ENCODE measurements around the gene BEST2. TPM values are rescaled to one million over a fixed set of nuclear protein-coding genes. Genes with fewer than 3 reads are reported as not detected.
"Not testable (repeated sequence)": the region's sequence is repeated elsewhere in the genome, so short reads cannot be mapped to it uniquely, and the experiment has no call there.

Gene BEST2
- polyA plus RNA-seq, 2 donors = 0.06 TPM

DNA sequence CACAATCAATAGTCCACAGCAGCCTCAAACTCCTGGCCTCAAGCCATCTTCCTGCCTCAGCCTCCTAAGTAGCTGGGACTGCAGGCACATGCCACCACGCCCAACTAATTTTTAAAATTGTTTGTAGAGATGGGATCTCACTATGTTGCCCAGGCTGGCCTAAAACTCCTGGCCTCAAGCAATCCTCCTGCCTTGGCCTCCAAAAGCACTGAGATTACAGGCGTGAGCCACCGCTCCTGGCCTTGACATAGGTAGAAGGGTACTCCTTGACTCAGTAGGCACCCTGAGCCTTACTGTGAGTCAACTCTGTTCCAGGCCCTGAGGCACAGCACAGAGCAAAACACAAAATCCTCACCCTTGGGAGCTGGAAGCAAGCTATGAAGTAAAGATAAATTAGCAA is 35.7 kb upstream of the BEST2 start:
- Histone ChIP-seq H3K27me3 (ENCODE audit: control insufficient read depth in 1 of 2, insufficient read depth in 2 of 2, low read length in 2 of 2) (no peaks in the 10 kb centered on the region), H3K4me3 (ENCODE audit: low read depth in 1 of 2, low read length in 2 of 2) (no peak overlapping the region), H3K27ac (ENCODE audit: low read depth in 2 of 2, low read length in 1 of 2) (no peak overlapping the region), H3K36me3 (ENCODE audit: control insufficient read depth in 2 of 2, insufficient read depth in 2 of 2, low read length in 1 of 2) (peaks cover 14 to 37% of the 10 kb centered on the region in 2 donors), H3K4me1 (ENCODE audit: control insufficient read depth in 2 of 2, insufficient read depth in 2 of 2, low read length in 1 of 2) (peaks cover 0 to 7% of the 10 kb centered on the region in 2 donors), H3K9me3 (ENCODE audit: control insufficient read depth in 2 of 2, insufficient read depth in 1 of 2, low read depth in 1 of 2, low read length in 1 of 2) (no peaks in the 10 kb centered on the region)
- WGBS, 2 donors = 96 to 99% methylated on average over 3 of the region's 3 CpGs

DNA sequence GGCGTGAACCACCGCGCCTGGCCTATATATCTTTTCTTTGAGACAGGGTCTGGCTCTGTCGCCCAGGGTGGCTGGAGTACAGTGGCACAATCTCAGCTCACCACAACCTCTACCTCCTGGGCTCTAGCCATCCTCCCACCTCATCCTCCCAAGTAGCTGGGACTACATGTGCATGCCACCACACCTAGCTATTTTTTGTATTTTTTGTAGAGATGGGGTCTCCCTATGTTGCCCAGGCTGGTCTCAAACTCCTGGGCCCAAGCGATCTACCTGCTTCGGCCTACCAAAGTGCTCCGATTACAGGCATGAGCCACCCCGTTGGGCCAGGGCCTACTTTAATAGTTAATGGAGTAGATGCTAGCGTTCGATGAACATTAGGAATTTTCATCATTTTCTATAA is 31.3 kb upstream of the BEST2 start:
- WGBS, 2 donors = 80 to 91% methylated on average over 10 of the region's 10 CpGs
- no peaks in the 10 kb centered on the region for H3K27me3 ChIP-seq (ENCODE audit: control insufficient read depth in 1 of 2, insufficient read depth in 2 of 2, low read length in 2 of 2)
- H3K27ac ChIP-seq (ENCODE audit: low read depth in 2 of 2, low read length in 1 of 2) = no peak overlapping the region
- H3K9me3 ChIP-seq (ENCODE audit: control insufficient read depth in 2 of 2, insufficient read depth in 1 of 2, low read depth in 1 of 2, low read length in 1 of 2) = no peaks in the 10 kb centered on the region
- peaks cover 0 to 8% of the 10 kb centered on the region in 2 donors for H3K4me1 ChIP-seq (ENCODE audit: control insufficient read depth in 2 of 2, insufficient read depth in 2 of 2, low read length in 1 of 2)
- no peak overlapping the region for H3K4me3 ChIP-seq (ENCODE audit: low read depth in 1 of 2, low read length in 2 of 2)
- H3K36me3 ChIP-seq (ENCODE audit: control insufficient read depth in 2 of 2, insufficient read depth in 2 of 2, low read length in 1 of 2) = peaks cover 0 to 15% of the 10 kb centered on the region in 2 donors

DNA sequence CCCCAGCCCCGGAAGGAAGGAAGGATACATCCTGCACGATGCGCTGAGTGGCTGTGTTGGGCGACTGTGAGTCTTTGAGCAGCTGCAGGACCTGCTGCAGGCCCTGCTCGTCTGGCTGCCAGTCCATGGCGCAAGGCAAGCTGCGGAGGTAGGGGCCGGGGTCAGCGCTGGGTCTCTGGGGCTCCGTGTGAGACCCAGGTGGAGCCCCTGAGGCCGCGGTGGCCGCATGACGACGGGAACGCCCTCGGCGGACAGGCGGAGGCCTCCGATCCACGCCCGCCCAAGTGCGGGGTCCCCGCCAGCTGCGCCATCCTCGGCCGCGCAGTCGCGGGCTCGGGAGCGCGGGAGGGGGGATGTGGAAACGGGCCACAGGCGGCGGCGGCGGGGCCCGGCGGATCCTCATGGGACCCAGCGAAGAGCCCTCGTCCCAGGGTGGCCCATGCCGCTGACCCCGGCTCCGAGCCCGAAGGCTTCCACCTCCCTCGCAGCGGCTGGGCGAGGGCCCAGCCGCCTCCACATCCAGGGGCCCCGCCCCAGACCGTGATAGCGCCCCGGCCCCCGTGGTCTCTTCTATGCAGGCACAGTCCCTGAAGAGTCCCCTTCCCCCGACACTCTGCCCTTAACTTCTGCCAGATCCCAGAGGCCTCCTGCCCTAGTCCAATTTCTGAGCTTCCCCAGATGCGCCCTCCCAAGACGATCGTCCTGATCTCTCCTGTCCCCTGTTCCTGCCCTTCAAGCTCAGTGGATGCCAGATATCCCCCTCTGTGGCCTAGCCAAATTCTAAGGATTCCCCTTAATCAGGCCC is 30.5 kb upstream of the BEST2 start:
- no peaks in the 10 kb centered on the region for H3K27me3 ChIP-seq (ENCODE audit: control insufficient read depth in 1 of 2, insufficient read depth in 2 of 2, low read length in 2 of 2)
- 3 to 5% methylated on average over 45 to 59 of the region's 59 CpGs for WGBS, 2 donors
- no peaks in the 10 kb centered on the region for H3K9me3 ChIP-seq (ENCODE audit: control insufficient read depth in 2 of 2, insufficient read depth in 1 of 2, low read depth in 1 of 2, low read length in 1 of 2)
- peaks cover 0 to 11% of the 10 kb centered on the region in 2 donors for H3K36me3 ChIP-seq (ENCODE audit: control insufficient read depth in 2 of 2, insufficient read depth in 2 of 2, low read length in 1 of 2)
- H3K4me3 ChIP-seq (ENCODE audit: low read depth in 1 of 2, low read length in 2 of 2) = peak overlapping the region; percentile 63 to 83
- peaks cover 0 to 8% of the 10 kb centered on the region in 2 donors for H3K4me1 ChIP-seq (ENCODE audit: control insufficient read depth in 2 of 2, insufficient read depth in 2 of 2, low read length in 1 of 2)
- H3K27ac ChIP-seq (ENCODE audit: low read depth in 2 of 2, low read length in 1 of 2) = peak overlapping the region; percentile 93 to 98

DNA sequence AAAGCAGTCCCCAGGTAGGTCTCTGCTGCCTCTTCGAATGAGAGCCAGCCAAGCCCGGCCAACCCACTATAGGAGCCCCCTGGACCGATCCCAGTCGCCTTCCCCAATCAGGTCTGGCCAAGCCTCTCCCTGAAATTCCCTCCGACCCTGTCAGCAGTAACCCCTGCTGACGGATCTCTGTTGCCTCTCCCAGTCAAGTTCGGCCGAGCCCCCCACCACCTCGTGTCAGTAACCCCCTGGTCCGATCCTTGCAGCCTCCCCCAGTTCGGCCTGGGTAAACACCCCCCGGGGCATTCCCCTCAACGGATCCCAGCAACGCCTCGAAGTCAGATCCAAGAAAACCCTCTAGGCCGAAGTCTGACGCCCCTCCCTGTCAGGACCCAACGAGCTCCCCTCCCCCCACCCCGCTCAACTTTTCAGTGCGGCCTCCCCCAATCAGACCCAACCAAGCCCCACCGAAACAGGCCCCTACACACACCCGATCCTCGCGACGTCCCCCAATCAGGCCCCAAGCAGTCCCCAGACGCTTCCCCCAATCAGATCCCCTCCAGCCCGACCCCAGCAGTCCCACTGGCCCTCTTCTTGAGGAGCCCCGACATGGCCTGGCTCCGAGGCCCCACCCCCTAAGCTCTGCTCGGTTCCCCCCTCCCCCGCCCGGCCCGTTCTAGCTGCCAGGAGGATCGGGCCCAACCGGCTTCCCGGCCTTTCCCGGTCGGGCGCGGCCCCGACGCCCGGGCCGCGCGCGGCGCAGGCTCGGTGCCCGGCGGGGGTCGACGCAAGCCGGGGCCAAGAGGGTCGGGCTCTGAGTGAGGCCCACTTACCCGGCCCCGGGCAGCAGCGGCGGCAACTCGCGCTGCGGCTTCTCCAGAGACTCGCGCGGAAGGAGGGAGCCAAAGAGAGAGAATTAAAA is 29.7 kb upstream of the BEST2 start:
- Histone ChIP-seq H3K4me3 (ENCODE audit: low read depth in 1 of 2, low read length in 2 of 2) (peak overlapping the region; percentile 63 to 83), H3K4me1 (ENCODE audit: control insufficient read depth in 2 of 2, insufficient read depth in 2 of 2, low read length in 1 of 2) (peaks cover 0 to 8% of the 10 kb centered on the region in 2 donors), H3K27ac (ENCODE audit: low read depth in 2 of 2, low read length in 1 of 2) (peak overlapping the region; percentile 93 to 98), H3K27me3 (ENCODE audit: control insufficient read depth in 1 of 2, insufficient read depth in 2 of 2, low read length in 2 of 2) (no peaks in the 10 kb centered on the region), H3K36me3 (ENCODE audit: control insufficient read depth in 2 of 2, insufficient read depth in 2 of 2, low read length in 1 of 2) (peaks cover 0 to 8% of the 10 kb centered on the region in 2 donors), H3K9me3 (ENCODE audit: control insufficient read depth in 2 of 2, insufficient read depth in 1 of 2, low read depth in 1 of 2, low read length in 1 of 2) (no peaks in the 10 kb centered on the region)
- 1% methylated on average over 60 to 65 of the region's 65 CpGs for WGBS, 2 donors

DNA sequence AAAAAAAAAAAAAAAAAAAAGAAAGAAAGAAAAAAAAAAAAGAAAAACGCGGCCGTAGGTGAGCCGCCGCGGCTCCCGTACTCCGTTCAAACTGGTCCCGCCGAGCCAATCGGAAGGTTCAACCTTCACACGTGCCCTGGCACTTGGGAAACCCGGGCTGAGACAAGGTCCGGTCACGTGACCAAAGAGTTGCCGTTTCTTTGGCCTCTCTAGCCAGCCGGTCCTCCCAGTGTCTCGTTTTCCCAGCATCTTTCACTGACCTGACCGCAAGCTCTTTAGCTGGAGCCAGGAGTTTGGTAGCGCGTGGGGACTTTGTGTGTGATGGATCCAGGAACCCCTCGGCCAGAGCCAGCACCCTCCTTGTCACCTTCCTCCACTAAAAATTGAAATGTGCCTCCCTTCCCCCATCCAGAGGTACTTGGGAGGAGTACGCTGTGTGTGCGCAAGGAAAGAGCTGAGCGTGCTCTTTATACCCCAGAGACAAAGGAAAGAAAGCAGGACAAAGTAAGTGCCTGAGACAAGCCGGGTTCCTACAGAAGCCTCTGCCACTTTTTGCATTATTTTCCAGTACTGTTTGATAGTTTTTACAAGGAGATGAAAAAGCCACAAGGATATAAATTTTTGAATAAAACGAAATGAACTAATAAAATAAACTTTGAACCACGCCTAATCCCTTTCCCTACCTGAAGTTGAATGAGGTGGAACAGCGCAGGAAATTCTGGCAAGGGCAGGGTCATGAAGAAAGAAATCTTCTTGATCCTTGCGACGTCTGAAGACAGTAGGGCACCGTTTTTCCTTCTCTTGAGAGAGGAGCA is 28.8 kb upstream of the BEST2 start:
- Histone ChIP-seq H3K4me3 (ENCODE audit: low read depth in 1 of 2, low read length in 2 of 2) (peak overlapping the region; percentile 63 to 83), H3K27ac (ENCODE audit: low read depth in 2 of 2, low read length in 1 of 2) (peak overlapping the region; percentile 93 to 98), H3K36me3 (ENCODE audit: control insufficient read depth in 2 of 2, insufficient read depth in 2 of 2, low read length in 1 of 2) (peaks cover 0 to 10% of the 10 kb centered on the region in 2 donors), H3K4me1 (ENCODE audit: control insufficient read depth in 2 of 2, insufficient read depth in 2 of 2, low read length in 1 of 2) (peaks cover 0 to 8% of the 10 kb centered on the region in 2 donors), H3K9me3 (ENCODE audit: control insufficient read depth in 2 of 2, insufficient read depth in 1 of 2, low read depth in 1 of 2, low read length in 1 of 2) (no peaks in the 10 kb centered on the region), H3K27me3 (ENCODE audit: control insufficient read depth in 1 of 2, insufficient read depth in 2 of 2, low read length in 2 of 2) (no peaks in the 10 kb centered on the region)
- WGBS, 2 donors = 1% methylated on average over 29 to 32 of the region's 32 CpGs

DNA sequence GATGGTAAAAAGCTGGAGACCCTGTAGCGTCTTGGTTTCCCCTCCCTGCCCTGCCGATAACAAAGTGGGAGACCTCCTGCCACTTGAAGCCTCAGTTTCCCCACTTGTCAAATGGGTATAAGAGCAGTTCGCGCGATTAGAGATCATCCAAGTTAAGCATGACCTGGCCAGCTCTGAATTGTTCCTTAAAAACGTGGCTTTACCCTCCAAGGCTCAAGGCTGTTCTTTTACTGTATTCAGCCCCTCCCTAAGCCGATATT is 28.3 kb upstream of the BEST2 start:
- Histone ChIP-seq H3K27ac (ENCODE audit: low read depth in 2 of 2, low read length in 1 of 2) (peak overlapping the region; percentile 71 to 98), H3K36me3 (ENCODE audit: control insufficient read depth in 2 of 2, insufficient read depth in 2 of 2, low read length in 1 of 2) (peaks cover 0 to 12% of the 10 kb centered on the region in 2 donors), H3K4me3 (ENCODE audit: low read depth in 1 of 2, low read length in 2 of 2) (peak overlapping the region; percentile 51 to 83), H3K9me3 (ENCODE audit: control insufficient read depth in 2 of 2, insufficient read depth in 1 of 2, low read depth in 1 of 2, low read length in 1 of 2) (no peaks in the 10 kb centered on the region), H3K4me1 (ENCODE audit: control insufficient read depth in 2 of 2, insufficient read depth in 2 of 2, low read length in 1 of 2) (peaks cover 0 to 8% of the 10 kb centered on the region in 2 donors), H3K27me3 (ENCODE audit: control insufficient read depth in 1 of 2, insufficient read depth in 2 of 2, low read length in 2 of 2) (no peaks in the 10 kb centered on the region)
- 0 to 1% methylated on average over 7 of the region's 7 CpGs for WGBS, 2 donors

DNA sequence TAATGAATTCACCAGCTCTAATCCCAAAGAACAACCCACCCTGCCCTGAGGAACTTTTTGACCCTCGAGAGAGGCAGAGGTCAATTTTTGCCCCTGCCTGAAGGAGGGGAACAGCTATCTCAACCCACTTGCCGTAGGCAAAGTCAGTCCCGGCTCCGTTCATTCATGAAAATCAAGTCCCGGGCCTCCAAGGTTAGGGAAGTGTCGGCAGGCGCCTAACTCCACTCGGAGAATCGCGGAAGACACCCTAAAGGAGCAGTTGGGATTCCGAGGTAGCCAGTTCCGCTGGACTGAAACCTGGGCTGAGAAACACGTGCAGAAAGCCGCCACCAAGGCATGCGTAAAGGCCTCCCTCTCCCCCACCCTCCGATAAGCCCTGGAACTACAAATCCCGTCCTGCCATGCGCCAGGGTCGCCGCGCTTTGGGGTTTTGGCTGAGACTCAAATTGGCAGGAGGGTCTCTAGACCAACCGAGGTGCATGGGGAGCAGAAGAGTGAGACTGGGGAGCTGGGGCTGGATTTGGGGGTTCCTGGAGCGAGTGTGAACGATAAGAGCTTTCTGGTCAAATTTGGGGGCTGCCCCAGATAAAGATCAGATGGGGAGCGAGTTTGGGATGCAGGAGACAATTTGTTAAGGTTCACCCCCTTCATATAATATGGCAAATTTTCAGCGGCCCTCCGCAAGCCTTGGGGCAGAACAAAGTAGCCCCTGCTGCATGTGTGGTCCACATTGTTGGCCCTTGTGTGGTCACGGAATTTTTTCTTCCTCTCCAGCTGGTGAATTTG is 27.8 kb upstream of the BEST2 start, which contains the start of gene TNPO2:
TSS of gene TNPO2 (minus strand) at position 292 of the 786 bp plus-strand sequence. CDS start 2,955 bp downstream, outside the sequence.
- WGBS, 2 donors = 3% methylated on average over 28 of the region's 28 CpGs

DNA sequence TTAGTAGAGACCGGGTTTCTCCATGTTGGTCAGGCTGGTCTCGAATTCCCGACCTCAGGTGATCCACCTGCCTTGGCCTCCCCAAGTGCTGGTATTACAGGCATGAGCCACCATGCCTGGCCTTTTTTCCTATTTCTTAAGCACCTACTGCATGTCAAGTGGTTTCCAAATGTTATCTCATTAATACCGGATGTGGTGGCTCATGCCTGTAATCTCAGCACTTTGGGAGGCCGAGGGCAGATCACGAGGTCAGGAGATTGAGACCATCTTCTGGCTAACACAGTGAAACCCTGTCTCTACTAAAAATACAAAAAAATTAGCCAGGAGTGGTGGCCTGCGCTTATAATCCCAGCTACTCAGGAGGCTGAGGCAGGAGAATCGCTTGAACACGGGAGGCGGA is 26.0 kb upstream of the BEST2 start:
- peaks cover 4 to 19% of the 10 kb centered on the region in 2 donors for H3K36me3 ChIP-seq (ENCODE audit: control insufficient read depth in 2 of 2, insufficient read depth in 2 of 2, low read length in 1 of 2)
- H3K27ac ChIP-seq (ENCODE audit: low read depth in 2 of 2, low read length in 1 of 2); H3K9me3 ChIP-seq (ENCODE audit: control insufficient read depth in 2 of 2, insufficient read depth in 1 of 2, low read depth in 1 of 2, low read length in 1 of 2); H3K27me3 ChIP-seq (ENCODE audit: control insufficient read depth in 1 of 2, insufficient read depth in 2 of 2, low read length in 2 of 2); H3K4me3 ChIP-seq (ENCODE audit: low read depth in 1 of 2, low read length in 2 of 2); H3K4me1 ChIP-seq (ENCODE audit: control insufficient read depth in 2 of 2, insufficient read depth in 2 of 2, low read length in 1 of 2): not testable (repeated sequence)
- 94 to 95% methylated on average over 10 of the region's 10 CpGs for WGBS, 2 donors

More for the DNA sequence above, 27.8 kb upstream of the BEST2 start, which contains the start of gene TNPO2:
- Histone ChIP-seq H3K9me3 (ENCODE audit: control insufficient read depth in 2 of 2, insufficient read depth in 1 of 2, low read depth in 1 of 2, low read length in 1 of 2) (no peaks in the 10 kb centered on the region), H3K27ac (ENCODE audit: low read depth in 2 of 2, low read length in 1 of 2) (peak within 1 kb of the TSS; percentile 71 to 98), H3K27me3 (ENCODE audit: control insufficient read depth in 1 of 2, insufficient read depth in 2 of 2, low read length in 2 of 2) (no peaks in the 10 kb centered on the region), H3K4me1 (ENCODE audit: control insufficient read depth in 2 of 2, insufficient read depth in 2 of 2, low read length in 1 of 2) (peaks cover 0 to 6% of the 10 kb centered on the region in 2 donors), H3K4me3 (ENCODE audit: low read depth in 1 of 2, low read length in 2 of 2) (peak within 1 kb of the TSS; percentile 51 to 83), H3K36me3 (ENCODE audit: control insufficient read depth in 2 of 2, insufficient read depth in 2 of 2, low read length in 1 of 2) (peaks cover 0 to 11% of the 10 kb centered on the region in 2 donors)
